SHP77 (cell line): ENCODE results near the gene TCP11.

Experiments
- DNase-seq, 2 experiments: peaks; one replicate each; lab custom pipeline; 2025; lab: John Stamatoyannopoulos, UW

Gene TCP11

GRCh38 chr6:35080821-35081425, 60.2 kb downstream of the TCP11 start:
- no peak for DNase-seq

- no peak for DNase-seq
Measured at GRCh38 chr6:35080016-35080680, 61.0 kb downstream of the TCP11 start.

DNA sequence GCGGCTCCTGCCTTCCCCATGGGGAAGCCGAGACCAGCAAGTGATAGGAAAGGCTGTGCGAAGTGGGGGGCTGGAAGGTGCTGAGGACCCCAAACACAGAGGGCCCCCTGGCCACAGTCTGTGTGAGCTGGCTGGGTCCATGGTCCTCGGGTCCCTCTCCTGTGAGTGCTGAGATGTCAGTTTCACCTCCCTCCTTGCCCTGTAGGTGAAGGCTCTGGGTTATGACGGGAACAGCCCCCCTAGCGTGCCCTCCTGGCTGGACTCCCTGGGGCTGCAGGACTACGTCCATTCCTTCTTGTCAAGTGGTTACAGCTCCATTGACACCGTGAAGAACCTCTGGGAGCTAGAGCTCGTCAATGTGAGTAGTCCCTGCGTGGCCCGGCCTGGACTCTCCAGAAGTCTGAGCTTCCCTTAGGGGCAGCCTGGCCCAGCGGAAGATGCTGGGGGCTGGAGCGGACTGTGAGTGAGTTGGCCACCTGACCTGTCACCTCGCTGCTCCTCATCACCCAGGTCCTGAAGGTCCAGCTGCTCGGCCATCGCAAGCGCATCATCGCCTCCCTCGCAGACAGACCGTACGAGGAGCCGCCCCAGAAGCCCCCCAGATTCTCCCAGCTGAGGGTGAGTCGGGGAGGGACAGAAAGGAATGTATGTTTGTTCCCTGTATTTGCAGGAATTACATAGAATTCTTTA, 61.7 kb downstream of the TCP11 start:
- no peak for DNase-seq

GRCh38 chr6:35078896-35079295, 62.2 kb downstream of the TCP11 start:
- no peak for DNase-seq

GRCh38 chr6:35078226-35078850, 62.8 kb downstream of the TCP11 start:
- no peak for DNase-seq

- DNase-seq = no peak
Measured at GRCh38 chr6:35077713-35078105, 63.4 kb downstream of the TCP11 start.

DNA sequence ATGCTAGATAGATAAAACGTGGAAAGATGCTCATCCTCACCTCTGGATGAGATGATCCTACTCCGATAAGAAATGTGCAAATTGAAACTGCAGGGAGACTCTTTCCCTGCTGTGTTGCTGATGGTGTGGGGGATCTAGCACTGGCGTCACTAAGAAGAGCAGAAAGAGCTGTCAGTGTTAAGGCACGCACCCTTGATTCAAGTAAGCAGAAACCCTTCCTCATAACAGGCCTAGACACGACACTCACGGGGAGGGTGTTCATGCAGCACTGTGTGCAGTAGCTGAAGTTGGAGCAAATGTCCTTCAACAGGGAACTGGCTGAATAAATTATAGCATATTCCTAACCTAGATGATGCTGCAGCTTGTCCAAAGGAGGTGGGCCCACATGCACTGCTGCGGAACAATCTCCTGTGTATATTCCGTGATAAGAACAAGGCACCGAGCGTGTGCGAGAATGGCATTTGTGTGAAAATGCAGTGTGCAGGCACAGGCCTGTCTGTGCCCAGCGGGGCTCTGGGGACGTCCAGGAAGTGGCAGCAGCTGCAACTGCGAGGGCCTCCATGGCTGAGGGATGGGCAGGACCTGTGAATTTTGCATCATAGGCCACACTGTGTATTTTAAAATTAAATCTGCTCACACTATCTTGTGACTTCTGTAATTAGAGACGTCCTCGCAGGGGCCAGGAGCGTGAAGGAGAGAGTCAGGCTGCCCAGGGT, 64.0 kb downstream of the TCP11 start:
- no peak for DNase-seq

GRCh38 chr6:35073766-35074471, 67.2 kb downstream of the TCP11 start:
- no peak for DNase-seq

- no peak for DNase-seq
Measured at GRCh38 chr6:35073211-35073610, 67.9 kb downstream of the TCP11 start.

- DNase-seq = no peak
Measured at GRCh38 chr6:35072698-35073055, 68.5 kb downstream of the TCP11 start.

DNA sequence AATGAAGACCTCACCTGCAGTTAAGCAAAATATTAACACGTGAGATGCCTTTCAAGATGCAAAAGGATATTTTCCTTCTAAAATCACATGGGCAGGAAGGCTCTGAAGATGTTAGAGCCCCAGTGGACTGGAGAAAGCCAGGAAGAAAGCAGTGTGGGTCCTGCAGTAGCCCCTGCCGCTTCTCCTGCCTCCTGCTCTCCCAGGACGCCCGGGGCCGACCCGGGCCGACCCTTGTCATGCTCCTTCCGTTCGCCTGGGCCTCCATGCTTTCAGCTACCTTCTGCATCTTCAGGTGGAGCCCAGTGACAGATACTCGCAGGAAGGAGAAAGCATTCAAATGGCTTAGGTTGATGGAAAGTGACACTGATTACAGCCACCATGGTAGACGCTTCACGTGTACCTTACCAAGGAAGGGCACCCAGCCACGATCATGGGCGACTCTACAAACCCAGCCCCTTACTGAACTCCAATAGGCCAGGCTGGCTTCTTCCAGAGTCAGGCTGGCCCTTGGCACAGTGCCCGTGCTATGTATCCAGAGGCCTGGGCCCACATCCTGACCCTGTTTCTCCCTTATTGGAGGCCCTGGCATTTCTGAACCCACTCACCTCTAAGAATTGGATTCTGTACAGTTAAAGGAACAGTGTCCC, 69.0 kb downstream of the TCP11 start:
- DNase-seq = no peak

GRCh38 chr6:35071347-35071994, 69.7 kb downstream of the TCP11 start:
- DNase-seq = no peak

- no peak for DNase-seq
Measured at GRCh38 chr6:35070111-35070510, 71.0 kb downstream of the TCP11 start.

DNA sequence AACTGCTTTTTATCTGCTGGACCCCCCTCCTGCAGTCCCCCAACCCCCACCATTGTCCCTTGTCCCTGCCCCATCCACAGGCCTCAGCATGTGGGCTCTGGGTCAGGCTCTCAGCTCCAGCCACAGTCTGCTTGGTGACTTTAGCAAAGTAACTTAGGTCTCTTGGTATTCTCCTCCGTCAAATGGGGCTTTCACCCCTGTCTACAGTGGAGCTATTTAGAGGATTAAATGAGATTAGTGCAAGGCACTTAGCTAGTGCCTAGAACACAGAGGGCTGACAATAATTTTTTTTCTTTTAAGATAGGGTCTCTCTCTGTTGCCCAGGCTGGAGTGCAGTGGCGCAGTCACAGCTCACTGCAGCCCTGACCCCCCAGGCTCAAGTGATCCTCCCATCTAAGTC, 71.9 kb downstream of the TCP11 start:
- no peak for DNase-seq

GRCh38 chr6:35068644-35069043, 72.5 kb downstream of the TCP11 start:
- DNase-seq = no peak

- DNase-seq = no peak
Measured at GRCh38 chr6:35068206-35068605, 72.9 kb downstream of the TCP11 start.
